Endometrial microvascular endothelial cells (primary cell): Measurements from ENCODE around the gene CHRND. TPM values are rescaled to one million over a fixed set of nuclear protein-coding genes. Genes with fewer than 3 reads are reported as not detected.

Experiments
- total RNA-seq: library from RNA; depleted of rRNA; stranded (reverse); fragments of >200 nt; gene quantifications from one replicate; pipeline ENCODE4 v1.2.3, GENCODE V29; 2015; ENCODE audit errors: inconsistent ontology term

Gene CHRND
- total RNA-seq, 1 donor from 2014 or later, result not detected

Other genes with a start within 250 kb of the CHRND start
- not detected for gene ALPP, start 147.4 kb upstream of the CHRND start, total RNA-seq
- gene ALPG, start 119.3 kb upstream of the CHRND start, total RNA-seq, result not detected
- gene ALPI, start 70.0 kb upstream of the CHRND start, total RNA-seq, result not detected
- gene ECEL1, start 38.3 kb upstream of the CHRND start, total RNA-seq, result not detected
- gene PRSS56, start 5.8 kb upstream of the CHRND start, total RNA-seq, result not detected
- not detected for gene CHRNG, start 13.5 kb downstream of the CHRND start, total RNA-seq
- gene TIGD1, start 24.4 kb downstream of the CHRND start, total RNA-seq, result 1.7 TPM
- gene EIF4E2, start 24.5 kb downstream of the CHRND start, total RNA-seq, result 100 TPM
- 0.19 TPM for gene EFHD1, start 107.4 kb downstream of the CHRND start, total RNA-seq
- gene GIGYF2, start 171.2 kb downstream of the CHRND start, total RNA-seq, result 41.4 TPM